Subcutaneous adipose tissue (tissue), 4 donors: ENCODE measurements around the gene CPNE8. TPM values are rescaled to one million over a fixed set of nuclear protein-coding genes. Genes with fewer than 3 reads are reported as not detected.

Source experiments
- CTCF ChIP-seq: fragments of 450-650 bp; IDR thresholded peaks from one replicate; pipeline ENCODE4 v1.5.1; 2016; ENCODE audit warnings: low read depth, mild to moderate bottlenecking, control low read depth, antibody characterized with exemption, moderate library complexity
- total RNA-seq, 4 donors: library from RNA; depleted of rRNA; stranded (reverse); fragments of >200 nt; gene quantifications; one replicate each; pipeline ENCODE4 v1.1.0, GENCODE V29; 2016

CPNE8 gene
- total RNA-seq, 4 donors from 2014 or later, result 26.4 to 44.7 (median 37.7) TPM

DNA sequence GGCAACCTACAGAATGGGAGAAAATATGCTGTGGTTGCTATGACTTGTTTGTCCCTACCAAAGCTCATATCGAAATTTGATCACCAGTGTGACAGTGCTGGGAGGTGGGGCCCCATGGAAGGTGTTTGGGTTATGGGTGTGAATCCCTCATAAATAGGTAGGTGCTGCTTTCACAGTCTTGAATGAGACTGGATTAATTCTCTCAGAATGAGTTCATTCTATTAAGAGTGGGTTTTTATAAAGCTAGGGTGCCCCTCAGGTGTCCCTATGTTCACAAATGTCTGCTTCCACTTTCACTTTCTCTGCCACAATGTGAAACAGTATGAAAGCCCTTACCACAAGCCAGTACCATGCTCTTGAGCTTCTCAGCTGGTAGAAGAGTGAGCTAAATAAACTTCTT is 133.5 kb downstream of the CPNE8 start:
- no peak for TF ChIP-seq CTCF

- TF ChIP-seq CTCF, result no peak
Measured at GRCh38 chr12:38761636-38762342, 143.6 kb downstream of the CPNE8 start.

- TF ChIP-seq CTCF, result no peak
Measured at GRCh38 chr12:38761111-38761510, 144.3 kb downstream of the CPNE8 start.

DNA sequence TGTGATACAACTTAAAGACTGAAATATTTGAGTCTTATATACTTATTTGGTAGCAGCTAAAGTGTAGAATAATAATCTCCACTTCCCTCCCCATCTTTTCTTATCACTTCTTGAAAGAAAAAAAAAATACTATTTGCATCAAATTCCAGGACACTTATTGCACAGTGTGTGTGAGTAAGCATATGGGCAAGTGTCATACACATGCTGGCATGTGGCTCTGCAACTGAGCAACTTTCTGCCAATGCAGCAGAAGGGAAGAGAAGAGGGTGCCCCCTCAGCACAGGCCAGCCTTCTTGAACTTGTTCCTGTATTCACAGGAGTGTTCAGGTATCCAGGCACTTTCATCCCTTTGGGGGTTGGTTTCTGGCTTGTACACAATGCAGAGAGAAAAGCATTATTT is 145.8 kb downstream of the CPNE8 start:
- no peak for TF ChIP-seq CTCF

GRCh38 chr12:38746744-38747143 is 158.6 kb downstream of the CPNE8 start:
- TF ChIP-seq CTCF, result no peak

DNA sequence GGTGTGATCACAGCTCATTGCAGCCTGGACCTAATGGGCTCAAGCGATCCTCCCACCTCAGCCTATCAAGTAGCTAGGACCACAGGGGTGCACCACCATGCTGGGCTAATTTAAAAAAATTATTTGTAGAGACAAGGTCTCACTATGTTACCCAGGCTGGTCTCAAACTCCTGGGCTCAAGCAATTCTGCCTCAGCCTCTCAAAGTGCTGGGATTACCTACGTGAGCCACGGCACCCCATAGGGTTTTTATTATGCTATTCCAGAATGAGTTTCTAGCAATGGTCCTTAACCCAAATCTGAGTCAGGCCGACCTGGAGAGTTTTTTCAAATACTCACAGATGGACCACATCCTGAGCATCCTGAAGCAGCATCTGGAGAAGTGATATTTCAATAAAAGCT is 159.8 kb downstream of the CPNE8 start:
- TF ChIP-seq CTCF, result no peak

- no peak for TF ChIP-seq CTCF
Measured at GRCh38 chr12:38744041-38744440, 161.3 kb downstream of the CPNE8 start.
